ENCODE results near the gene FBXO48.

Gene FBXO48

DNA sequence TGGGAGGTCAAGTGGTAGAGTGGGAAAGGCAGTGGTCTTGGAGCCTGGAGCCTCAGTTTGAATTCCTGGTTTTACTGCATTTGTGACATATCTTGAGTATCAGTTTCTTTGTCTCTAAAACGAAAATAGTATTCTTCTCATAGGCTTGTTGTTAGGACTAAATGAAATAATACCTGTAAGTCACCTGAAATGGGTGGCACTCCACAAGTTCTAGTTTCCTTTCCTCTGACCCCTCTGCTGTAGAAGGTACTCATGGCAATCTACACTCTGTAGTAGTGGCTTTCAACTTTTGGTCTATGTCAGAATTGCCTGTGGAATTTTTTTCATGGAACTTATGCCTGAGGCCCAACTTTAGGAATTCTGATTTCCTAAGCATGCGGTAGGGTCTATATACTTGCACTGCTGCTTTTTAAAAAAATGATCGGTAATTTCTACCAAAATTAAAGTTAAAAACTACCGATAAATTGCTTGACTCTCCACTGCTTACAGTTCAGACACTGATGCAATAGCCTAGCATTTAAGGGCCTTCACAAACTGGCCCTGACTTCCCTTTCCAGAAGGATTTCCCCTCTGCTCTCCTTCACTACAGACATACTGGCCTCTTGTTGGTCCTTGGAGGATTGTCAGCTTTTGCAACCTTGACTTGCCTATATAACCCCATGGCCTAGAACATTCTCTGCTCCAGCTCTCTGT is 54.8 kb downstream of the FBXO48 start:
- no peak for DNase-seq (ENCODE audit: low read depth in 2 of 2)

DNA sequence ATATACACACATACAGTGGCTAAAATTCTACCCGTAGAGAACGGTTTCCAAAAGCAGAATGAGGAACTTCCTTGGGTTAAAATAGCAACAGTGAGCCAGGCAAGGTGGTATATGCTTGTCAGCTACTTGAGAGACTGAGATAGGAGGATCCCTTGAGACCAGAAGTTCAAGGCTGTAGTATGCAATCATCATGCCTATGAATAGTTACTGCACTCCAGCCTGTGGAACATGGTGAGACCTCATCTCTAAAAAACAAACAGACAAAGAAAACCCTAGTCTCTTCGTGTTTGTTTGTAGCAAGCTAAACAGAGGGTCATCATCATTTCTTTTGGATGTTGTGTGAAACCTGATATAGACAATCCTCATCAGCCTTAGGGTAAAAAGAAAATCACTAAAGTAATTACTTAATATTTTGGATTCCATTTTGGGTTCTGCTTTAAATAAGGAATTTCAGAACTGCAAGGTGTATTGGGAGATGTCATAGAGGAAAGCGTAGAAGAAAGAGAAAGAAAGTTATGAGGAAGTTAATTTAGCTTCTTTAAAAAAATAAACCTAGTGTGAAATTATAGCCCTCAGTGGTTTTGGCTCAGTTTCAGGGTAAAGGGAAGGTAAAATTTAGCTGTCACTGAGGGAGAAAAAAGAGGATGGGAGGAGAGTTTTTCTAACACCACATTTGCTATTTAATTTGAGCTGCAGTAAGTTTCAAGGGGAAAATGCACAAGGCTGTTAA is 55.5 kb downstream of the FBXO48 start:
- DNase-seq (ENCODE audit: low read depth in 2 of 2) = no peak
